ENCODE measurements around the gene TENT4A.
A peak's percentile ranks its signal among the peaks of the same experiment; 100 is the strongest.
"Not testable (repeated sequence)": the region's sequence is repeated elsewhere in the genome, so short reads cannot be mapped to it uniquely, and the experiment has no call there.

Gene TENT4A

GRCh38 chr5:6754766-6755165 is 41.5 kb downstream of the TENT4A start:
- DNase-seq = no peak

GRCh38 chr5:6755519-6755918 is 42.3 kb downstream of the TENT4A start:
- DNase-seq = no peak

GRCh38 chr5:6755941-6756340 is 42.7 kb downstream of the TENT4A start:
- no peak for DNase-seq

GRCh38 chr5:6757414-6757969 is 44.3 kb downstream of the TENT4A start:
- no peak for DNase-seq

GRCh38 chr5:6758236-6758635 is 45.0 kb downstream of the TENT4A start:
- DNase-seq = no peak

GRCh38 chr5:6758706-6759105 is 45.5 kb downstream of the TENT4A start:
- no peak for DNase-seq

- DNase-seq = no peak
Measured at GRCh38 chr5:6759401-6759800, 46.2 kb downstream of the TENT4A start.

GRCh38 chr5:6759983-6760382 is 46.8 kb downstream of the TENT4A start:
- DNase-seq = no peak

GRCh38 chr5:6760686-6761085 is 47.5 kb downstream of the TENT4A start:
- DNase-seq = no peak

GRCh38 chr5:6761333-6761732 is 48.1 kb downstream of the TENT4A start:
- no peak for DNase-seq

- no peak for DNase-seq
Measured at GRCh38 chr5:6762116-6762515, 48.9 kb downstream of the TENT4A start.

- DNase-seq = no peak
Measured at GRCh38 chr5:6762697-6763096, 49.5 kb downstream of the TENT4A start.

GRCh38 chr5:6763191-6763590 is 50.0 kb downstream of the TENT4A start:
- no peak for DNase-seq

GRCh38 chr5:6765612-6766525 is 52.6 kb downstream of the TENT4A start:
- DNase-seq = peak; percentile 85

GRCh38 chr5:6766604-6767093 is 53.4 kb downstream of the TENT4A start:
- DNase-seq = peak; percentile 73

- DNase-seq = no peak
Measured at GRCh38 chr5:6767481-6768063, 54.3 kb downstream of the TENT4A start.

GRCh38 chr5:6768590-6769230 is 55.5 kb downstream of the TENT4A start:
- DNase-seq = no peak

- no peak for DNase-seq
Measured at GRCh38 chr5:6770826-6771607, 57.8 kb downstream of the TENT4A start.

GRCh38 chr5:6772886-6773285 is 59.7 kb downstream of the TENT4A start:
- DNase-seq = peak; percentile 44

- no peak for DNase-seq
Measured at GRCh38 chr5:6773342-6774035, 60.3 kb downstream of the TENT4A start.

- not testable (repeated sequence) for DNase-seq
Measured at GRCh38 chr5:6774207-6774606, 61.0 kb downstream of the TENT4A start.

- DNase-seq = no peak
Measured at GRCh38 chr5:6774721-6775204, 61.5 kb downstream of the TENT4A start.
